ENCODE data around the gene ECHS1.

GRCh38 chr10:133385214-133385613, 12.1 kb upstream of the ECHS1 start:
- TF ChIP-seq CTCF (IDR thresholded peaks at IDR 0.05; ENCODE audit: poor library complexity, severe bottlenecking) (no peak), TAF1 (IDR thresholded peaks at IDR 0.05; ENCODE audit: low read depth) (no peak), EZH2 (IDR thresholded peaks at IDR 0.05; ENCODE audit: borderline replicate concordance, insufficient read depth, low read length, poor library complexity, severe bottlenecking) (no peak), RAD21 (conservative IDR thresholded peaks at IDR 0.05) (no peak)

Data from neural cell (in vitro differentiated cells).